Sigmoid colon (tissue), 7 donors: ENCODE results near the gene CEP162. TPM values are rescaled to one million over a fixed set of nuclear protein-coding genes. Genes with fewer than 3 reads are reported as not detected.
"Not testable (repeated sequence)": the region's sequence is repeated elsewhere in the genome, so short reads cannot be mapped to it uniquely, and the experiment has no call there.

Experiments used
- DNase-seq: peaks from one replicate; pipeline ENCODE4 v3.0.0-alpha.2; 2019
- H3K27ac ChIP-seq, 4 donors: fragments of 200-600 bp; sonication (generic); one replicate each; pipeline ENCODE4 v1.5.1; 2016 to 2019; ENCODE audit warnings: mild to moderate bottlenecking in 1 of 4
- H3K27me3 ChIP-seq, 3 donors: fragments of 200-600 bp; sonication (generic); one replicate each; pipeline ENCODE4 v1.5.1; 2019; ENCODE audit warnings: mild to moderate bottlenecking in 1 of 3
- H3K36me3 ChIP-seq, 4 donors: fragments of 200-600 bp; sonication (generic); one replicate each; pipeline ENCODE4 v1.5.1; 2016 to 2019
- H3K4me1 ChIP-seq, 4 donors: fragments of 200-600 bp; sonication (generic); one replicate each; pipeline ENCODE4 v1.5.1; 2017 to 2019
- H3K4me3 ChIP-seq, 4 donors: fragments of 200-600 bp; sonication (generic); one replicate each; pipeline ENCODE4 v1.5.1; 2017 to 2019; ENCODE audit warnings: mild to moderate bottlenecking in 2 of 4, moderate library complexity in 1 of 4
- H3K9me3 ChIP-seq, 4 donors: fragments of 200-600 bp in 3 of 4; sonication (generic) in 3 of 4; one replicate each; pipeline versions ENCODE4 v1.5.1 to v1.6.1; 2013 to 2019
- EP300 ChIP-seq, 4 donors: sonication (generic); formaldehyde crosslinking; IDR thresholded peaks; one replicate each; pipeline ENCODE4 v1.6.1; 2017; ENCODE audit warnings: antibody characterized with exemption in 4 of 4
- POLR2A ChIP-seq, 2 donors: fragments of 450-650 bp; IDR thresholded peaks; one replicate each; pipeline ENCODE4 v1.6.1; 2016; ENCODE audit warnings: antibody characterized with exemption in 2 of 2, mild to moderate bottlenecking in 2 of 2, moderate library complexity in 2 of 2
- POLR2AphosphoS5 ChIP-seq, 4 donors: sonication (generic); formaldehyde crosslinking; IDR thresholded peaks; one replicate each; pipeline ENCODE4 v1.6.1; 2017; ENCODE audit warnings: antibody characterized with exemption in 4 of 4
- WGBS, 2 donors: extraction: QIAGEN DNeasy Blood & Tissue Kit; methylation state at CpG; one replicate each; pipeline ENCODE4 v1.1.7; 2013; 5-methylcytosine and 5-hydroxymethylcytosine counted together
- intact Hi-C: fragments of 100-400 bp; cut with DNase I; formaldehyde crosslinking; loops from one replicate; pipeline ENCODE4 v1.15.1; 2023
- polyA plus RNA-seq, 3 donors: library from polyadenylated mRNA; stranded (reverse); fragments of 200-250 nt; gene quantifications; one replicate each; pipeline ENCODE4 v1.2.3, GENCODE V29; 2013
- total RNA-seq, 4 donors: library from RNA; depleted of rRNA; stranded (reverse); fragments of >200 nt; gene quantifications; one replicate each; pipeline ENCODE4 v1.1.0, GENCODE V29; 2016
- TF ChIP-seq, protein P1 (sequence below), 4 experiments: fragments of 450-650 bp in 3 of 4; fragments of 200-600 bp in 1 of 4; IDR thresholded peaks; one replicate each; pipeline ENCODE4 v1.5.1; 2016 to 2019; ENCODE audit warnings: antibody characterized with exemption in 4 of 4, mild to moderate bottlenecking in 3 of 4, moderate library complexity in 2 of 4
- donor health status: healthy with polysubstance abuse.
- donor health status: Bipolar disorder and iron deficiency.
- donor health status: healthy.

CEP162 gene
- total and polyA plus RNA-seq, 7 donors: 1.8 to 18.6 (median 12.4) TPM

- WGBS, 2 donors: 91 to 95% methylated on average over 4 of the region's 4 CpGs
- no peaks in the 10 kb centered on the region for H3K4me1 ChIP-seq
- peaks cover 0 to 5% (median 0%) of the 10 kb centered on the region in 4 donors for H3K9me3 ChIP-seq
- intact Hi-C loops: no loop called here
- no peaks in the 10 kb centered on the region for H3K27me3 ChIP-seq
- H3K36me3 ChIP-seq: peaks cover 0 to 57% (median 7%) of the 10 kb centered on the region in 4 donors
- DNase-seq: no peak
- H3K27ac ChIP-seq: no peak overlapping the region
- TF ChIP-seq POLR2A (IDR thresholded peaks at IDR 0.05) (no peak), EP300 (IDR thresholded peaks at IDR 0.05) (no peak), POLR2AphosphoS5 (IDR thresholded peaks at IDR 0.05) (no peak)
- TF ChIP-seq, protein P1, sequence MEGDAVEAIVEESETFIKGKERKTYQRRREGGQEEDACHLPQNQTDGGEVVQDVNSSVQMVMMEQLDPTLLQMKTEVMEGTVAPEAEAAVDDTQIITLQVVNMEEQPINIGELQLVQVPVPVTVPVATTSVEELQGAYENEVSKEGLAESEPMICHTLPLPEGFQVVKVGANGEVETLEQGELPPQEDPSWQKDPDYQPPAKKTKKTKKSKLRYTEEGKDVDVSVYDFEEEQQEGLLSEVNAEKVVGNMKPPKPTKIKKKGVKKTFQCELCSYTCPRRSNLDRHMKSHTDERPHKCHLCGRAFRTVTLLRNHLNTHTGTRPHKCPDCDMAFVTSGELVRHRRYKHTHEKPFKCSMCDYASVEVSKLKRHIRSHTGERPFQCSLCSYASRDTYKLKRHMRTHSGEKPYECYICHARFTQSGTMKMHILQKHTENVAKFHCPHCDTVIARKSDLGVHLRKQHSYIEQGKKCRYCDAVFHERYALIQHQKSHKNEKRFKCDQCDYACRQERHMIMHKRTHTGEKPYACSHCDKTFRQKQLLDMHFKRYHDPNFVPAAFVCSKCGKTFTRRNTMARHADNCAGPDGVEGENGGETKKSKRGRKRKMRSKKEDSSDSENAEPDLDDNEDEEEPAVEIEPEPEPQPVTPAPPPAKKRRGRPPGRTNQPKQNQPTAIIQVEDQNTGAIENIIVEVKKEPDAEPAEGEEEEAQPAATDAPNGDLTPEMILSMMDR (IDR thresholded peaks at IDR 0.05): no peak
- no peak overlapping the region for H3K4me3 ChIP-seq
These were observed 90.9 kb downstream of the CEP162 start for GRCh38 chr6:84136364-84137050.

DNA sequence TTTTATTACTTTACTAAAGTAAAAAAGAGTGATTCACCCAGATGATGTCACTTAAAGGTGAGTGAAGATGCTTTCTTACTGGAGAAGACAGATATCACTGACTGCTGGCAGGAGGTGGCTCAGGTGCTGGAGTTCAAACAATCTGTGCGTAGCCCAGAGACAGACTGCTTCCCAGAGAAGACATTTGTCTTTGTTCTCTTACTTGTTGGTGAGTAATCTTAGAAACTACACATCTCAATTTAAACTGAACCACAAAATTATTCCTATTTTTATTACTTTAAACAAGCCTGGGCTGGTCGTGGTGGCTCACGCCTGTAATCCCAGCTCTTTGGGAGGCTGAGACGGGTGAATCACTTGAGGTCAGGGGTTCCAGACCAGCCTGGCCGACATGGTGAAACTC is 92.2 kb downstream of the CEP162 start:
- H3K27ac ChIP-seq: no peak overlapping the region
- H3K27me3 ChIP-seq: no peaks in the 10 kb centered on the region
- intact Hi-C loops: no loop called here
- H3K4me3 ChIP-seq: no peak overlapping the region
- WGBS, 2 donors: 94 to 95% methylated on average over 5 of the region's 5 CpGs
- peaks cover 0 to 52% (median 7%) of the 10 kb centered on the region in 4 donors for H3K36me3 ChIP-seq
- peaks cover 0 to 5% (median 0%) of the 10 kb centered on the region in 4 donors for H3K9me3 ChIP-seq
- H3K4me1 ChIP-seq: no peaks in the 10 kb centered on the region
- no peak for TF ChIP-seq POLR2AphosphoS5 (IDR thresholded peaks at IDR 0.05)
- TF ChIP-seq POLR2A (IDR thresholded peaks at IDR 0.05): no peak
- no peak for TF ChIP-seq EP300 (IDR thresholded peaks at IDR 0.05)
- TF ChIP-seq, protein P1 (IDR thresholded peaks at IDR 0.05): no peak
- DNase-seq: no peak

- H3K9me3 ChIP-seq, H3K27ac ChIP-seq, intact Hi-C loops, H3K4me3 ChIP-seq, H3K27me3 ChIP-seq, DNase-seq, H3K4me1 ChIP-seq: not testable (repeated sequence)
- 92 to 96% methylated on average over 9 of the region's 9 CpGs for WGBS, 2 donors
- H3K36me3 ChIP-seq: peaks cover 0 to 45% (median 6%) of the 10 kb centered on the region in 4 donors
These were observed 94.1 kb downstream of the CEP162 start for GRCh38 chr6:84133385-84133784.

GRCh38 chr6:84129588-84129987 is 97.9 kb downstream of the CEP162 start:
- DNase-seq, H3K4me3 ChIP-seq, H3K9me3 ChIP-seq, H3K27ac ChIP-seq, H3K4me1 ChIP-seq, intact Hi-C loops, H3K27me3 ChIP-seq: not testable (repeated sequence)
- peaks cover 0 to 37% (median 14%) of the 10 kb centered on the region in 4 donors for H3K36me3 ChIP-seq
- 96 to 99% methylated on average over 1 of the region's 1 CpG for WGBS, 2 donors

- Histone ChIP-seq H3K4me1 (no peaks in the 10 kb centered on the region), H3K36me3 (peaks cover 0 to 36% (median 15%) of the 10 kb centered on the region in 4 donors), H3K4me3 (no peak overlapping the region), H3K27me3 (no peaks in the 10 kb centered on the region), H3K27ac (no peak overlapping the region), H3K9me3 (peaks cover 0 to 3% (median 0%) of the 10 kb centered on the region in 4 donors)
- TF ChIP-seq EP300 (IDR thresholded peaks at IDR 0.05) (no peak), POLR2A (IDR thresholded peaks at IDR 0.05) (no peak), POLR2AphosphoS5 (IDR thresholded peaks at IDR 0.05) (no peak)
- TF ChIP-seq, protein P1 (IDR thresholded peaks at IDR 0.05): no peak
- DNase-seq: no peak
- 90 to 95% methylated on average over 2 of the region's 2 CpGs for WGBS, 2 donors
- intact Hi-C loops: no loop called here
These were observed 104.3 kb downstream of the CEP162 start for GRCh38 chr6:84123186-84123585.

- no peak overlapping the region for H3K27ac ChIP-seq
- H3K27me3 ChIP-seq: no peaks in the 10 kb centered on the region
- DNase-seq: no peak
- H3K36me3 ChIP-seq: peaks cover 0 to 9% (median 4%) of the 10 kb centered on the region in 4 donors
- no peaks in the 10 kb centered on the region for H3K9me3 ChIP-seq
- TF ChIP-seq, protein P1 (IDR thresholded peaks at IDR 0.05): no peak
- no peak for TF ChIP-seq EP300 (IDR thresholded peaks at IDR 0.05)
- TF ChIP-seq POLR2AphosphoS5 (IDR thresholded peaks at IDR 0.05): no peak
- no peak for TF ChIP-seq POLR2A (IDR thresholded peaks at IDR 0.05)
- H3K4me1 ChIP-seq: no peaks in the 10 kb centered on the region
- no peak overlapping the region for H3K4me3 ChIP-seq
- intact Hi-C loops: no loop called here
These were observed 108.2 kb downstream of the CEP162 start for GRCh38 chr6:84119277-84119676.
